GM10266 (cell line): Measurements from ENCODE around the gene SCN2B.

Source experiments
- DNase-seq: peaks from one replicate; pipeline ENCODE4 v3.0.0; 2012; ENCODE audit errors: extremely low spot score
- TF ChIP-seq, protein P1 (sequence below): IDR thresholded peaks from 2 replicates; pipeline ENCODE4 v1.5.1; 2012; ENCODE audit warnings: mild to moderate bottlenecking, low read depth; ENCODE audit not compliant: control insufficient read depth, insufficient read depth; ENCODE audit errors: missing control alignments

The SCN2B gene

DNA sequence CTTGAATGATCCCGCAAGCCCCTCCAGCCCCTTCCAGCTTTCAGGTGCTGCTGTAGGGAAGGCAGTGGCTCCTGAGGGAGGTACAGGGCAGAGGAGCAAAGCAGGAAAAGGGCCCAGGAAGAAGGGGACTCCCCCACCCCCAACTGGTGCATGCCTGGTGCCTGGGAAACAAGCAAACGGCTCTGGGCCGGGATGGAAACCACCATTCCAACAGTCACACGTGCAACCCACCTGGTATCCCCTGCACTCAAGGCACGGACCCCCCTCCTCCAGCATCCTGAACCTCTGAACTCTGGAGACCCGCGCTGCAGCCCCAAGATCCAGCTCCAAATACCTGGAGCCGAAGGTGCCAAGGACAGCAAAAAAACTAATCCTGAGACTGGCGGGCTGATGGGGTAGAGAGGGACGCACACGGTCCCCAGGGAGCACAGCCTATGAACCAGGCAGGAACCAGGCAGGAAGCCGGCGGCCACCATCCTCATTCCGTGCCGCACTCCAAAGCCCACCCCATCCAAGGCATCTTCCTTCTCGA is 24.4 kb downstream of the SCN2B start:
- no peak for DNase-seq
- TF ChIP-seq, protein P1, sequence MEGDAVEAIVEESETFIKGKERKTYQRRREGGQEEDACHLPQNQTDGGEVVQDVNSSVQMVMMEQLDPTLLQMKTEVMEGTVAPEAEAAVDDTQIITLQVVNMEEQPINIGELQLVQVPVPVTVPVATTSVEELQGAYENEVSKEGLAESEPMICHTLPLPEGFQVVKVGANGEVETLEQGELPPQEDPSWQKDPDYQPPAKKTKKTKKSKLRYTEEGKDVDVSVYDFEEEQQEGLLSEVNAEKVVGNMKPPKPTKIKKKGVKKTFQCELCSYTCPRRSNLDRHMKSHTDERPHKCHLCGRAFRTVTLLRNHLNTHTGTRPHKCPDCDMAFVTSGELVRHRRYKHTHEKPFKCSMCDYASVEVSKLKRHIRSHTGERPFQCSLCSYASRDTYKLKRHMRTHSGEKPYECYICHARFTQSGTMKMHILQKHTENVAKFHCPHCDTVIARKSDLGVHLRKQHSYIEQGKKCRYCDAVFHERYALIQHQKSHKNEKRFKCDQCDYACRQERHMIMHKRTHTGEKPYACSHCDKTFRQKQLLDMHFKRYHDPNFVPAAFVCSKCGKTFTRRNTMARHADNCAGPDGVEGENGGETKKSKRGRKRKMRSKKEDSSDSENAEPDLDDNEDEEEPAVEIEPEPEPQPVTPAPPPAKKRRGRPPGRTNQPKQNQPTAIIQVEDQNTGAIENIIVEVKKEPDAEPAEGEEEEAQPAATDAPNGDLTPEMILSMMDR = no peak

DNA sequence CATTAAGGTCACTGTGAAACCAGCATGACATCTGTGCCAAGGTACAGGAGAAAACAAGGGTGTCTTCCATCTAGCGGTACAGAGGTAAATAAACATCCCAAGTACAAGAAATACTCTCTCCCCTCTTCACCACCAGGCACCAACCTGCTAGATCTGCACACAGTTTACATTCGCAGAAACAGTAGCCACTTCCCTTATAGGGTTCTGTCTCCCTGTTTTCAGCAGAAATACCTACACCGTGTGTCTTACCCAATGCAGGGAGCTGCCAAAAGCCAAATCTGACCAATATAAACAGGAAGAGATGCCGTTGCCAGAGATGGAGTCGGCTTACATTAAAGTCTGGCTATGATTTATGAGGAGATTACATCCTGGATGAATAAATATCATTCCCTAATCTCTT is 25.0 kb downstream of the SCN2B start:
- DNase-seq = no peak
- TF ChIP-seq, protein P1 = no peak

DNA sequence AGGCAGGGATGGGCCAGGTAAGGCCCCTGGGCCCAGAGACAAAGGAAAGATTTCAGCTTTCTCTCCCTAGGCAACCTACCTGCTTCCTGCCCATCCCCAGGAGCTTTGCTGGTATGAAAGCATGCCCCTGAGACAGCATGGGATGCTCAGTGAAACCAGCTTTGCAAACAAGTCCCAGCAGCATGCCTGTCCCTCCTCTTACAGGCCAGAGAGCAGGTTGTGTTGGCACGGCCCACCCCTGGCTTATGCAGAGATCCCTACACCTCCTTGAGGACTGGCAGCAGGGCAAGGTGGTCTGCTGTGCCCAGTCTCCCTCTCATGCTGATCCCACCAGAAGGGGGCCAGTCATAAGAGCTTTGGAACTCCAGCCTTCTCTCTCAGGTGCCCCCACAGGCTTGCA is 26.9 kb downstream of the SCN2B start:
- DNase-seq = no peak
- TF ChIP-seq, protein P1 = no peak

DNA sequence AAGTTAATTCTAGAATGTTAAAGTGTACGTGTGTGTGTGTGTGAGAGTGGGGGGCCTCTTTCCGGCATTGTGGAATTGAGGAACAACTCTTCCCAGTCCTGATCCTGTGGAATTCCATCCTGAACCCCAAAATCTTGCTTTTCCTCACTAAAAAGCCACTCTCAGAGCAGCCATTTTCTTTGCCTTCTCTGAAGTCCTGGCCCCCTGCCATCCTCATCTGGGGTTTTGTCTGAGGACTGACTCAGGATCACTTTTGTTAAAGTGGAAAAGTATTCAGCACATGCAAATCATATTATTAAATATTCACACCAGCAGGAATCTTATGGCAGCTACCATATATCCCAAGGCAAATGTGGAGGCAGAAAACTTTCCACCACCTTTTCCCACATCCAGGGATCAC is 27.6 kb downstream of the SCN2B start:
- TF ChIP-seq, protein P1 = no peak
- no peak for DNase-seq

DNA sequence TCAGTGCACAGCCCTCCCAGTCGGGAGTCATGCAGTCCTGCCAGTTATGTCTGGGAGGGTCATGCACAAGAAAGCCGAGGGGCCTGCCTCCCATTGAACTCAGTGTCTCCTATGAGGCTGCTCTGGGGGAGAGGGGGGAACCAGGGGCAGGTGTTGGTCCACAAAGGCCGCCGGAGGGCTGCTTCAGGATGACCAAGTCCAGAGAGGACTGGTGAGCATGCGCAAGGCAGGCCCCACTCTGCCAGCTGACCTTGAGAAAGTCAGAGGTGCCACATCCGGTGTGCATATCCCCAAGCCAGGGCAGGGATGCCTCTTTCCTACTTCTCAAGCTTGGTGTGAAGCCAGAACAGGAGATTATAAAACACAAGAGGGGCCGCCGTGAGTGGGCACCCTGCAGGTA is 28.2 kb downstream of the SCN2B start:
- DNase-seq = no peak

DNA sequence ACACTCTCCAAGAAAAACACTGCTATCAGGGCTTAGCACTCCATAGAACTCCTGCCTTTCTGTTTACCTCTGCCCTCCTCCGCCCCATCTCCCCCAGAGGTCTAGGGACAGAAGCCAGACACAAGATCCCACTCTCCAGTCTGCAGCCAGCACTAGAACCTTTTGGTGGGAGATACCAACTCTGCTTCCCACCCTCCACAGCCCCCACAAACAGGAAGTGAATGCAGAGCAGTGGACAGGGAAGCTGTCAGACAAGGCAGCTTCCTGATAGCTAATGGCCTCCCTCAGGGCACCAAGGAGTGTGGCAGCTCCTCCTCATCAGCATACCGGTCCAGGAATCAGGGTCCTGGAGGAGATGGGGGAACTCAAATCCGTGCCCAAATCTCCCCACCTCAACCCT is 28.9 kb downstream of the SCN2B start:
- TF ChIP-seq, protein P1 = no peak
- no peak for DNase-seq

More for the DNA sequence above, 28.2 kb downstream of the SCN2B start:
- TF ChIP-seq, protein P1 = no peak

DNA sequence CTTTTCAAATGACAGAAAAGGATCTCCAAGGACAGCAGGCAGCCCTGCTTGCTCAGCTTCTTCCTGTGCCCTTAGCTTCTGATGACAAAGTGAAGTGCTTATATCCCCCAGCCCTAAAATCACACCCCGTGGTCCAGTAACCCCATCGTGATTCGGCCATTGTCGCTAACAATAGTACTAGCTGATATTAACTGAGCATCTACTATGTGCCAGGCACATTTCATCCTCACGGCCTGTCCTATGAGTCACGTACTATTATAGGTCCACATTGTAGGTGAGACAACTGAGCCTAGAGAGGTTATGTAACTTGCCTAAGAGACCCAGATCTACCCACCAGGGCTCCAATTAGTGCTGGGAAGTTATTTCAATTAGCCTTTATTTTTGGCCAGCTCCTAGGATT is 29.9 kb downstream of the SCN2B start:
- no peak for DNase-seq
- TF ChIP-seq, protein P1 = no peak
